Retinal pigment epithelial cell (primary cell): ENCODE measurements around the gene ITGBL1.

Experiments
- DNase-seq: peaks from one replicate; pipeline ENCODE4 v3.0.0-alpha.2; 2010; ENCODE audit warnings: low read depth
- H3K4me3 ChIP-seq: 2 replicates; pipeline ENCODE4 v1.5.1; 2011; ENCODE audit warnings: mild to moderate bottlenecking, low read length, control low read depth, moderate library complexity
- CTCF ChIP-seq: conservative IDR thresholded peaks from 2 replicates; pipeline ENCODE4 v1.5.1; 2011; ENCODE audit warnings: low read depth, low read length, control low read depth, inconsistent platforms

Gene ITGBL1

GRCh38 chr13:101757446-101758039 is 305.1 kb downstream of the ITGBL1 start:
- no peak for DNase-seq
- no peak overlapping the region for H3K4me3 ChIP-seq
- peak; percentile 67 for TF ChIP-seq CTCF

- DNase-seq = no peak
- TF ChIP-seq CTCF = no peak
- H3K4me3 ChIP-seq = no peak overlapping the region
These were observed 310.7 kb downstream of the ITGBL1 start for GRCh38 chr13:101763191-101763590.
